HG02973 (cell line): ENCODE measurements around the gene COLQ.

Experiments used
- ATAC-seq: cut with Tn5 transposase; IDR thresholded peaks from one replicate; pipeline ENCODE4 v1.9.1; 2021; ENCODE audit warnings: moderate library complexity; ENCODE audit not compliant: unreplicated experiment

Gene COLQ

GRCh38 chr3:15520804-15521572 is 518 bp downstream of the COLQ start:
- no peak for ATAC-seq

- no peak for ATAC-seq
Observed at GRCh38 chr3:15520185-15520584, 1.3 kb downstream of the COLQ start.

GRCh38 chr3:15519096-15519495 is 2.4 kb downstream of the COLQ start:
- ATAC-seq = no peak

- ATAC-seq = no peak
Observed at GRCh38 chr3:15514663-15515340, 6.7 kb downstream of the COLQ start.

- no peak for ATAC-seq
Observed at GRCh38 chr3:15513810-15514662, 7.5 kb downstream of the COLQ start.

- no peak for ATAC-seq
Observed at GRCh38 chr3:15513116-15513515, 8.4 kb downstream of the COLQ start.

GRCh38 chr3:15512166-15512565 is 9.3 kb downstream of the COLQ start:
- ATAC-seq = no peak

- no peak for ATAC-seq
Observed at GRCh38 chr3:15511156-15511555, 10.3 kb downstream of the COLQ start.

- no peak for ATAC-seq
Observed at GRCh38 chr3:15510493-15510892, 11.0 kb downstream of the COLQ start.

- no peak for ATAC-seq
Observed at GRCh38 chr3:15506571-15506970, 14.9 kb downstream of the COLQ start.

GRCh38 chr3:15505479-15506165 is 15.9 kb downstream of the COLQ start:
- ATAC-seq = no peak

- no peak for ATAC-seq
Observed at GRCh38 chr3:15502616-15503015, 18.9 kb downstream of the COLQ start.

GRCh38 chr3:15501126-15501525 is 20.4 kb downstream of the COLQ start:
- ATAC-seq = no peak

- peak; percentile 52 for ATAC-seq
Observed at GRCh38 chr3:15500107-15500724, 21.3 kb downstream of the COLQ start.

GRCh38 chr3:15499536-15499935 is 22.0 kb downstream of the COLQ start:
- ATAC-seq = no peak

GRCh38 chr3:15498431-15499214 is 22.9 kb downstream of the COLQ start:
- ATAC-seq = no peak

- no peak for ATAC-seq
Observed at GRCh38 chr3:15497964-15498363, 23.5 kb downstream of the COLQ start.

GRCh38 chr3:15496341-15496664 is 25.2 kb downstream of the COLQ start:
- ATAC-seq = no peak

GRCh38 chr3:15495461-15496340 is 25.8 kb downstream of the COLQ start:
- ATAC-seq = no peak
